BE2C (cell line): Measurements from ENCODE around the gene CHKB.

Source experiments
- DNase-seq: peaks from one replicate; pipeline ENCODE4 v3.0.0-alpha.2; 2020
- H3K27me3 ChIP-seq: fragments of 250-450 bp; sonication (Bioruptor Pico); 2 replicates; pipeline ENCODE4 v1.5.1; 2020; ENCODE audit warnings: mild to moderate bottlenecking
- H3K36me3 ChIP-seq: fragments of 250-450 bp; sonication (Bioruptor Pico); 2 replicates; pipeline ENCODE4 v1.5.1; 2020; ENCODE audit warnings: mild to moderate bottlenecking
- H3K4me1 ChIP-seq: fragments of 250-450 bp; sonication (Bioruptor Pico); 2 replicates; pipeline ENCODE4 v1.5.1; 2020
- H3K4me3 ChIP-seq: 2 replicates; pipeline ENCODE4 v1.5.1; 2011; ENCODE audit warnings: low read depth, low read length
- H3K9me3 ChIP-seq: fragments of 250-450 bp; sonication (Bioruptor Pico); 2 replicates; pipeline ENCODE4 v1.5.1; 2020
- CTCF ChIP-seq: IDR thresholded peaks from 2 replicates; pipeline ENCODE4 v1.5.1; 2012; ENCODE audit warnings: mild to moderate bottlenecking, low read depth, low read length

Gene CHKB

GRCh38 chr22:50576806-50577696 is 5.6 kb downstream of the CHKB start:
- H3K4me1 ChIP-seq = no peaks in the 10 kb centered on the region
- no peak overlapping the region for H3K4me3 ChIP-seq
- H3K27me3 ChIP-seq = no peaks in the 10 kb centered on the region
- TF ChIP-seq CTCF = no peak
- no peak for DNase-seq
- no peaks in the 10 kb centered on the region for H3K9me3 ChIP-seq
- H3K36me3 ChIP-seq = 0 out of 2 replicates have a peak, but pooled peaks cover 3% of the 10 kb centered on the region

- peak; percentile 74 for DNase-seq
Observed at GRCh38 chr22:50576070-50576469, 6.6 kb downstream of the CHKB start.

GRCh38 chr22:50575426-50575941 is 7.2 kb downstream of the CHKB start:
- no peaks in the 10 kb centered on the region for H3K27me3 ChIP-seq
- peaks cover 7% of the 10 kb centered on the region; the same call in 1 of the 2 replicates for H3K36me3 ChIP-seq
- TF ChIP-seq CTCF = no peak
- no peaks in the 10 kb centered on the region for H3K9me3 ChIP-seq
- no peak for DNase-seq
- no peak overlapping the region for H3K4me3 ChIP-seq
- H3K4me1 ChIP-seq = no peaks in the 10 kb centered on the region

More at GRCh38 chr22:50576070-50576469, 6.6 kb downstream of the CHKB start:
- no peaks in the 10 kb centered on the region for H3K9me3 ChIP-seq
- H3K27me3 ChIP-seq = no peaks in the 10 kb centered on the region
- TF ChIP-seq CTCF = peak; percentile 81
- no peaks in the 10 kb centered on the region for H3K4me1 ChIP-seq
- peaks cover 4% of the 10 kb centered on the region; the same call in 1 of the 2 replicates for H3K36me3 ChIP-seq
- H3K4me3 ChIP-seq = no peak overlapping the region

GRCh38 chr22:50574383-50574755 is 8.3 kb downstream of the CHKB start:
- H3K4me1 ChIP-seq = no peaks in the 10 kb centered on the region
- H3K4me3 ChIP-seq = no peak overlapping the region
- DNase-seq = no peak
- no peak for TF ChIP-seq CTCF
- H3K9me3 ChIP-seq = no peaks in the 10 kb centered on the region
- no peaks in the 10 kb centered on the region for H3K27me3 ChIP-seq
- H3K36me3 ChIP-seq = peaks cover 7% of the 10 kb centered on the region; the same call in 1 of the 2 replicates

- no peaks in the 10 kb centered on the region for H3K27me3 ChIP-seq
- no peak for TF ChIP-seq CTCF
- H3K4me1 ChIP-seq = no peaks in the 10 kb centered on the region
- no peaks in the 10 kb centered on the region for H3K9me3 ChIP-seq
- no peak overlapping the region for H3K4me3 ChIP-seq
- H3K36me3 ChIP-seq = peaks cover 7% of the 10 kb centered on the region; the same call in 1 of the 2 replicates
- DNase-seq = no peak
Observed at GRCh38 chr22:50573491-50574382, 8.9 kb downstream of the CHKB start.
